ENCODE measurements around the gene MAP2K4.
A peak's percentile ranks its signal among the peaks of the same experiment; 100 is the strongest.

The MAP2K4 gene

GRCh38 chr17:12053552-12053951 is 32.9 kb downstream of the MAP2K4 start:
- TF ChIP-seq GATA2 (IDR thresholded peaks at IDR 0.05; ENCODE audit: low read depth, low read length) (peak; percentile 22; the same call in 1 of the 2 replicates), GATA3 (IDR thresholded peaks at IDR 0.05; ENCODE audit: low read depth, low read length) (no peak)

- no peak for TF ChIP-seq GATA2 (IDR thresholded peaks at IDR 0.05; ENCODE audit: low read depth, low read length)
- no peak for TF ChIP-seq GATA3 (IDR thresholded peaks at IDR 0.05; ENCODE audit: low read depth, low read length)
These were observed 35.2 kb downstream of the MAP2K4 start for GRCh38 chr17:12055889-12056288.

GRCh38 chr17:12057520-12057919 is 36.8 kb downstream of the MAP2K4 start:
- no peak for TF ChIP-seq GATA3 (IDR thresholded peaks at IDR 0.05; ENCODE audit: low read depth, low read length)
- no peak for TF ChIP-seq GATA2 (IDR thresholded peaks at IDR 0.05; ENCODE audit: low read depth, low read length)

GRCh38 chr17:12058535-12058934 is 37.9 kb downstream of the MAP2K4 start:
- TF ChIP-seq GATA2 (IDR thresholded peaks at IDR 0.05; ENCODE audit: low read depth, low read length) (no peak), GATA3 (IDR thresholded peaks at IDR 0.05; ENCODE audit: low read depth, low read length) (no peak)

- TF ChIP-seq GATA2 (IDR thresholded peaks at IDR 0.05; ENCODE audit: low read depth, low read length) (no peak), GATA3 (IDR thresholded peaks at IDR 0.05; ENCODE audit: low read depth, low read length) (no peak)
These were observed 41.6 kb downstream of the MAP2K4 start for GRCh38 chr17:12062249-12062648.

GRCh38 chr17:12064395-12064794 is 43.7 kb downstream of the MAP2K4 start:
- TF ChIP-seq GATA2 (IDR thresholded peaks at IDR 0.05; ENCODE audit: low read depth, low read length): no peak
- TF ChIP-seq GATA3 (IDR thresholded peaks at IDR 0.05; ENCODE audit: low read depth, low read length): no peak

GRCh38 chr17:12067485-12067884 is 46.8 kb downstream of the MAP2K4 start:
- TF ChIP-seq GATA3 (IDR thresholded peaks at IDR 0.05; ENCODE audit: low read depth, low read length): no peak
- TF ChIP-seq GATA2 (IDR thresholded peaks at IDR 0.05; ENCODE audit: low read depth, low read length): no peak

- TF ChIP-seq GATA2 (IDR thresholded peaks at IDR 0.05; ENCODE audit: low read depth, low read length) (no peak), GATA3 (IDR thresholded peaks at IDR 0.05; ENCODE audit: low read depth, low read length) (no peak)
These were observed 48.3 kb downstream of the MAP2K4 start for GRCh38 chr17:12068946-12069345.

GRCh38 chr17:12070561-12070960 is 49.9 kb downstream of the MAP2K4 start:
- TF ChIP-seq GATA3 (IDR thresholded peaks at IDR 0.05; ENCODE audit: low read depth, low read length) (no peak), GATA2 (IDR thresholded peaks at IDR 0.05; ENCODE audit: low read depth, low read length) (no peak)

GRCh38 chr17:12074346-12074745 is 53.7 kb downstream of the MAP2K4 start:
- TF ChIP-seq GATA3 (IDR thresholded peaks at IDR 0.05; ENCODE audit: low read depth, low read length): no peak
- TF ChIP-seq GATA2 (IDR thresholded peaks at IDR 0.05; ENCODE audit: low read depth, low read length): no peak

- no peak for TF ChIP-seq GATA3 (IDR thresholded peaks at IDR 0.05; ENCODE audit: low read depth, low read length)
- no peak for TF ChIP-seq GATA2 (IDR thresholded peaks at IDR 0.05; ENCODE audit: low read depth, low read length)
These were observed 57.1 kb downstream of the MAP2K4 start for GRCh38 chr17:12077773-12078172.

- no peak for TF ChIP-seq GATA2 (IDR thresholded peaks at IDR 0.05; ENCODE audit: low read depth, low read length)
These were observed 58.1 kb downstream of the MAP2K4 start for GRCh38 chr17:12078791-12079190.

- TF ChIP-seq GATA3 (IDR thresholded peaks at IDR 0.05; ENCODE audit: low read depth, low read length) (no peak), GATA2 (IDR thresholded peaks at IDR 0.05; ENCODE audit: low read depth, low read length) (no peak)
These were observed 61.0 kb downstream of the MAP2K4 start for GRCh38 chr17:12081720-12082119.

- TF ChIP-seq GATA3 (IDR thresholded peaks at IDR 0.05; ENCODE audit: low read depth, low read length): no peak
- no peak for TF ChIP-seq GATA2 (IDR thresholded peaks at IDR 0.05; ENCODE audit: low read depth, low read length)
These were observed 64.6 kb downstream of the MAP2K4 start for GRCh38 chr17:12085076-12085949.

- no peak for TF ChIP-seq GATA3 (IDR thresholded peaks at IDR 0.05; ENCODE audit: low read depth, low read length)
- TF ChIP-seq GATA2 (IDR thresholded peaks at IDR 0.05; ENCODE audit: low read depth, low read length): no peak
These were observed 67.4 kb downstream of the MAP2K4 start for GRCh38 chr17:12088035-12088434.

Measured in SH-SY5Y (cell line).